ENCODE results near the gene DISC1.
A peak's percentile ranks its signal among the peaks of the same experiment; 100 is the strongest.
"Not testable (repeated sequence)": the region's sequence is repeated elsewhere in the genome, so short reads cannot be mapped to it uniquely, and the experiment has no call there.

The DISC1 gene

DNA sequence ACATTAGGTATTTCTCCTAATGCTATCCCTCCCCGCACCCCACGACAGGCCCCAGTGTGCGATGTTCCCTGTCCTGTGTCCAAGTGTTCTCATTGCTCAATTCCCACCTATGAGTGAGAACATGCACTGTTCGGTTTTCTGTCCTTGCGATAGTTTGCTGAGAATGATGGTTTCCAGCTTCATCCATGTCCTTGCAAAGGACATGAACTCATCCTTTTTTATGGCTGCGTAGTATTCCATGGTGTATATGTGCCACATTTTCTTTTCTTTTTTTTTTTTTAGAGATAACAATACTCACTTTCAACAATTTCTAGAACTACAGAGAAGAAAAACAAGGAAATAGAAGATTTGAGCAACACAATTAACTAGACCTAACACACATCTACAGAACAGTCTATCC lies 19.0 kb downstream of the DISC1 start:
- H3K9me3 ChIP-seq (ENCODE audit: control insufficient read depth in 2 of 2, low read length in 2 of 2); H3K27me3 ChIP-seq (ENCODE audit: control insufficient read depth in 2 of 2, insufficient read depth in 2 of 2, low read length in 2 of 2); H3K4me1 ChIP-seq (ENCODE audit: control insufficient read depth in 2 of 2, insufficient read depth in 2 of 2, low read length in 2 of 2); H3K4me3 ChIP-seq (ENCODE audit: low read length in 2 of 2); H3K9ac ChIP-seq (ENCODE audit: low read depth in 1 of 2, low read length in 2 of 2); H3K36me3 ChIP-seq (ENCODE audit: control insufficient read depth in 2 of 2, insufficient read depth in 2 of 2, low read length in 2 of 2); H3K27ac ChIP-seq (ENCODE audit: low read depth in 2 of 2, low read length in 2 of 2): not testable (repeated sequence)

DNA sequence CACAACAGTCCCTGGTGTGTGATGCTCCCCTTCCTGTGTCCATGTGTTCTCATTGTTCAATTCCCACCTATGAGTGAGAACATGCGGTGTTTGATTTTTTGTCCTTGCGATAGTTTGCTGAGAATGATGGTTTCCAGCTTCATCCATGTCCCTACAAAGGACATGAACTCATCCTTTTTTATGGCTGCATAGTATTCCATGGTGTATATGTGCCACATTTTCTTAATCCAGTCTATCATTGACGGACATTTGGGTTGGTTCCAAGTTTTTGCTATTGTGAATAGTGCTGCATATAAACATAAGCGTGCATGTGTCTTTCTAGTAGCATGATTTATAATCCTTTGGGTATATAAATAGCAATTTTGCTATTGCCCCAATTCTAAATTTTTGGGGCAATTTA lies 19.6 kb downstream of the DISC1 start:
- H3K4me1 ChIP-seq (ENCODE audit: control insufficient read depth in 2 of 2, insufficient read depth in 2 of 2, low read length in 2 of 2); H3K27me3 ChIP-seq (ENCODE audit: control insufficient read depth in 2 of 2, insufficient read depth in 2 of 2, low read length in 2 of 2); H3K27ac ChIP-seq (ENCODE audit: low read depth in 2 of 2, low read length in 2 of 2); H3K4me3 ChIP-seq (ENCODE audit: low read length in 2 of 2); H3K9me3 ChIP-seq (ENCODE audit: control insufficient read depth in 2 of 2, low read length in 2 of 2); H3K9ac ChIP-seq (ENCODE audit: low read depth in 1 of 2, low read length in 2 of 2); H3K36me3 ChIP-seq (ENCODE audit: control insufficient read depth in 2 of 2, insufficient read depth in 2 of 2, low read length in 2 of 2): not testable (repeated sequence)

DNA sequence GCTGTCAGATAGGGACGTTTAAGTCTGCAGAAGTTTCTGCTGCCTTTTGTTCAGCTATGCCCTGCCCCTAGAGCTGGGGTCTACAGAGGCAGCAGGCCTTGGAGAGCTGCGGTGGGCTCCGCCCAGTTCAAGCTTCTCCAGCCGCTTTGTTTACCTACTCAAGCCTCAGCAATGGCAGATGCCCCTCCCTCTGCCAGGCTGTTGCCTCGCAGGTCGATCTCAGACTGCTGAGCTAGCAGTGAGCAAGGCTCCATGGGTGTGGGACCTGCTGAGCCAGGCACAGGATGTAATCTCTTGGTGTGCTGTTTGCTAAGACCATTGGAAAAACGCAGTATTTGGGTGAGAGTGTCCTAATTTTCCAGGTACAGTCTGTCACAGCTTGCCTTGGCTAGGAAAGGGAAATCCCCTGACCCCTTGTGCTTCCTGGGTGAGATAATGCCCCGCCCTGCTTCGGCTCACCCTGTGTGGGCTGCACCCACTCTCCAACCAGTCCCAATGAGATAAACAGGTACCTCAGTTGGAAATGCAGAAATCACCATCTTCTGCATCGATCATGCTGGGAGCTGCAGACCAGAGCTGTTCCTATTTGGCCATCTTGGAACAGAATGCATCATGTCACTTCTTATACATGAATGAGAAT lies 25.2 kb downstream of the DISC1 start:
- not testable (repeated sequence) for H3K36me3 ChIP-seq (ENCODE audit: control insufficient read depth in 2 of 2, insufficient read depth in 2 of 2, low read length in 2 of 2); H3K4me3 ChIP-seq (ENCODE audit: low read length in 2 of 2); H3K9me3 ChIP-seq (ENCODE audit: control insufficient read depth in 2 of 2, low read length in 2 of 2); H3K27ac ChIP-seq (ENCODE audit: low read depth in 2 of 2, low read length in 2 of 2); H3K27me3 ChIP-seq (ENCODE audit: control insufficient read depth in 2 of 2, insufficient read depth in 2 of 2, low read length in 2 of 2); H3K4me1 ChIP-seq (ENCODE audit: control insufficient read depth in 2 of 2, insufficient read depth in 2 of 2, low read length in 2 of 2); H3K9ac ChIP-seq (ENCODE audit: low read depth in 1 of 2, low read length in 2 of 2)

DNA sequence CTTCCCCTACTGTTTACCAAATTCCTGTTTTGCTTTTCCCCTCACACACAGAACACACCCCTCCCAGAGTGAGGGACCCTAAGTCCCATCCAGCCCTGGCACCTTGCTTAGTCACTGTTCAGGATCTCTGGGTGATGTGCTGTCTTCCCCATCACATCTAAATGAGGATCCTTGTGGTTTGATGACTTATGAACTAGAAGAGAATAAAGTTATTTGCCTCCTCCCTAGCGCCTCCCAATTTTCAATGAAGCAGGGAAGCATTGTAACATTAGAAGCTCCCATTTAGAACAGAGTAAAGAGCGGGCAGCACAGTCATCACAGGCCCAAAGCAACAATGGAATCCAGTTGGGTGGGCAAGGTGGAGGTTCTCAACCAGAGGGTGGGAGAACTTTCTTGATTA lies 27.0 kb downstream of the DISC1 start:
- no peak overlapping the region for H3K9ac ChIP-seq (ENCODE audit: low read depth in 1 of 2, low read length in 2 of 2)
- no peaks in the 10 kb centered on the region for H3K27me3 ChIP-seq (ENCODE audit: control insufficient read depth in 2 of 2, insufficient read depth in 2 of 2, low read length in 2 of 2)
- H3K36me3 ChIP-seq (ENCODE audit: control insufficient read depth in 2 of 2, insufficient read depth in 2 of 2, low read length in 2 of 2) = no peaks in the 10 kb centered on the region
- no peaks in the 10 kb centered on the region for H3K4me1 ChIP-seq (ENCODE audit: control insufficient read depth in 2 of 2, insufficient read depth in 2 of 2, low read length in 2 of 2)
- H3K9me3 ChIP-seq (ENCODE audit: control insufficient read depth in 2 of 2, low read length in 2 of 2) = no peaks in the 10 kb centered on the region
- H3K27ac ChIP-seq (ENCODE audit: low read depth in 2 of 2, low read length in 2 of 2) = no peak overlapping the region
- H3K4me3 ChIP-seq (ENCODE audit: low read length in 2 of 2) = no peak overlapping the region

DNA sequence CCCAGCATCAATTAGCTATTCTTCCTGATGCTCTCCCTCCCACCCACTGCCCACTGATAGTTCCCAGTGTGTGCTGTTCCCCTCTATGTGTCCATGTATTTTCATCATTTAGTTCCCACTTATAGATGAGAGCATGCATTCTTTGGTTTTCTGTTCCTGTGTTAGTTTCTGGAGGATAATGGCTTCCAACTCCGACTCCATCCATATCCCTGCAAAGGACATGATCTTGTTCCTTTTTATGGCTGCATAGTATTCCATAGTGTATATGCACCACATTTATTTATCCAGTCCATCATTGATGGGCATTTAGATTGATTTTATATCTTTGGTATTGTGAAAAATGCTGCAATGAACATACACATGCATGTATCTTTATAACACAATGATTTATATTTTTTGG lies 30.2 kb downstream of the DISC1 start:
- Histone ChIP-seq H3K27me3 (ENCODE audit: control insufficient read depth in 2 of 2, insufficient read depth in 2 of 2, low read length in 2 of 2) (no peaks in the 10 kb centered on the region), H3K4me3 (ENCODE audit: low read length in 2 of 2) (no peak overlapping the region), H3K9ac (ENCODE audit: low read depth in 1 of 2, low read length in 2 of 2) (peak overlapping the region in 1 of 2 donors; percentile 24), H3K36me3 (ENCODE audit: control insufficient read depth in 2 of 2, insufficient read depth in 2 of 2, low read length in 2 of 2) (no peaks in the 10 kb centered on the region), H3K9me3 (ENCODE audit: control insufficient read depth in 2 of 2, low read length in 2 of 2) (no peaks in the 10 kb centered on the region), H3K4me1 (ENCODE audit: control insufficient read depth in 2 of 2, insufficient read depth in 2 of 2, low read length in 2 of 2) (no peaks in the 10 kb centered on the region), H3K27ac (ENCODE audit: low read depth in 2 of 2, low read length in 2 of 2) (no peak overlapping the region)

DNA sequence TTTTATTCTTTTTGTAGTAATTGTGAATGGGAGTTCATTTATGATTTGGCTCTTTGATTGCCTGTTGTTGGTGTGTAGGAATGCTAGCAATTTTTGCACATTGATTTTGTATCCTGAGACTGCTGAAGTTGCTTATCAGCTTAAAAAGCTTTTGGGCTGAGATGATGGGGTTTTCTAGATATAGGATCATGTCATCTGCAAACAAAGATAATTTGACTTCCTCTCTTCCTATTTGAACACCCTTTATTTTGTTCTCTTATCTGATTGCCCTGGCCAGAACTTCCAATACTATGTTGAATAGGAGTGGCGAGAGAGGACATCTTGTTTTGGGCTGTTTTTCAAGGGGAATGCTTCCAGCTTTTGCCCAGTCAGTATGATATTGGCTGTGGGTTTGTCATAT lies 31.6 kb downstream of the DISC1 start:
- not testable (repeated sequence) for H3K4me1 ChIP-seq (ENCODE audit: control insufficient read depth in 2 of 2, insufficient read depth in 2 of 2, low read length in 2 of 2); H3K9me3 ChIP-seq (ENCODE audit: control insufficient read depth in 2 of 2, low read length in 2 of 2); H3K9ac ChIP-seq (ENCODE audit: low read depth in 1 of 2, low read length in 2 of 2); H3K4me3 ChIP-seq (ENCODE audit: low read length in 2 of 2); H3K36me3 ChIP-seq (ENCODE audit: control insufficient read depth in 2 of 2, insufficient read depth in 2 of 2, low read length in 2 of 2); H3K27ac ChIP-seq (ENCODE audit: low read depth in 2 of 2, low read length in 2 of 2); H3K27me3 ChIP-seq (ENCODE audit: control insufficient read depth in 2 of 2, insufficient read depth in 2 of 2, low read length in 2 of 2)

GRCh38 chr1:231660198-231660597 lies 33.6 kb downstream of the DISC1 start:
- Histone ChIP-seq H3K27me3 (ENCODE audit: control insufficient read depth in 2 of 2, insufficient read depth in 2 of 2, low read length in 2 of 2) (no peaks in the 10 kb centered on the region), H3K9ac (ENCODE audit: low read depth in 1 of 2, low read length in 2 of 2) (no peak overlapping the region), H3K4me3 (ENCODE audit: low read length in 2 of 2) (no peak overlapping the region), H3K9me3 (ENCODE audit: control insufficient read depth in 2 of 2, low read length in 2 of 2) (peaks cover 0 to 3% of the 10 kb centered on the region in 2 donors), H3K36me3 (ENCODE audit: control insufficient read depth in 2 of 2, insufficient read depth in 2 of 2, low read length in 2 of 2) (no peaks in the 10 kb centered on the region), H3K4me1 (ENCODE audit: control insufficient read depth in 2 of 2, insufficient read depth in 2 of 2, low read length in 2 of 2) (peaks cover 0 to 2% of the 10 kb centered on the region in 2 donors), H3K27ac (ENCODE audit: low read depth in 2 of 2, low read length in 2 of 2) (no peak overlapping the region)

DNA sequence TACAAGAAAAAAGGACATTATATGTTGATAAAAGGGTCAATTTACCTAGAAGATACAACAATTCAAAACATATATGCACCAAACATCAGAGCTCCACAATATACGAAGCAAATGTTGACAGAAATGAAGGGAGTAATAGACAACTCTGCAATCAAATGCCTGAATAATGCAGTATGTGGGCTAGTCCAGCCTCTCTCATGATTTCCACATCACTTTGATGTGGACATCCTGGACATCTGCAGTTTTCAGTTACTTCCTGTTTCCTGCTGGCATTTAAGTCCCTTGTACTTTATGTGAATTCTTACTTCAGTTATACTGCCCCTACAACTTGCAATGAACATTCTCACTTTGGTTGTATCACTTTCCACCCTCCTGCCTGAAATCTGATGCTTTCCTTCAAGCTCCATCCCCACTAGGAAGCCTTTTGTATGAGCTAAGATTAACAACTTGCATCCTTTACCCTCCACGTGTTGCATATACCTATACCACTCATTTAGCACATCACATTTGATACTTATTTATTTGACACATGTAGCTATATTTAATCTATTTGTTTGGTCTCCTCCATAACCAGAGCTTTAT lies 36.7 kb downstream of the DISC1 start:
- peaks cover 0 to 2% of the 10 kb centered on the region in 2 donors for H3K4me1 ChIP-seq (ENCODE audit: control insufficient read depth in 2 of 2, insufficient read depth in 2 of 2, low read length in 2 of 2)
- peaks cover 0 to 3% of the 10 kb centered on the region in 2 donors for H3K9me3 ChIP-seq (ENCODE audit: control insufficient read depth in 2 of 2, low read length in 2 of 2)
- no peak overlapping the region for H3K27ac ChIP-seq (ENCODE audit: low read depth in 2 of 2, low read length in 2 of 2)
- H3K4me3 ChIP-seq (ENCODE audit: low read length in 2 of 2) = no peak overlapping the region
- no peak overlapping the region for H3K9ac ChIP-seq (ENCODE audit: low read depth in 1 of 2, low read length in 2 of 2)
- H3K36me3 ChIP-seq (ENCODE audit: control insufficient read depth in 2 of 2, insufficient read depth in 2 of 2, low read length in 2 of 2) = no peaks in the 10 kb centered on the region
- no peaks in the 10 kb centered on the region for H3K27me3 ChIP-seq (ENCODE audit: control insufficient read depth in 2 of 2, insufficient read depth in 2 of 2, low read length in 2 of 2)

DNA sequence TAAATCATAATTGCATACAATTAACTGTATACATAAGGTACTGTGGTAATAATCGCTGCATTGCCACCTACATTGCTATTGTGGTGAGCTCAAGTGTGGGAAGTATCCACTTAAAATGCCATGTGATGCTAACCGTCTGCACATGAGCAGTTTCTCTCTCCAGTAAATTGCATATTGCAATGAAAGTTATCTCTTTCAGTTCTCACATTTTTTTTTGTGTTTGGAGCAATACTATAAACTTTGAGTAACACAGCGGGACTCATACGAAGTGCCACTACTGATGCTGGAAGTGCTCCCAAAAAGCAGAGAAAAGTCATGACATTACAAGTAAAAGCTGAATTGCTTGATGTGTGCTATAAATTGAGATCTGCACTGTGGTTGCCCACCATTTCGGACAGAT lies 38.5 kb downstream of the DISC1 start:
- Histone ChIP-seq H3K27ac (ENCODE audit: low read depth in 2 of 2, low read length in 2 of 2) (no peak overlapping the region), H3K4me1 (ENCODE audit: control insufficient read depth in 2 of 2, insufficient read depth in 2 of 2, low read length in 2 of 2) (peaks cover 0 to 2% of the 10 kb centered on the region in 2 donors), H3K9ac (ENCODE audit: low read depth in 1 of 2, low read length in 2 of 2) (no peak overlapping the region), H3K36me3 (ENCODE audit: control insufficient read depth in 2 of 2, insufficient read depth in 2 of 2, low read length in 2 of 2) (no peaks in the 10 kb centered on the region), H3K27me3 (ENCODE audit: control insufficient read depth in 2 of 2, insufficient read depth in 2 of 2, low read length in 2 of 2) (no peaks in the 10 kb centered on the region), H3K9me3 (ENCODE audit: control insufficient read depth in 2 of 2, low read length in 2 of 2) (peaks cover 0 to 3% of the 10 kb centered on the region in 2 donors), H3K4me3 (ENCODE audit: low read length in 2 of 2) (no peak overlapping the region)

DNA sequence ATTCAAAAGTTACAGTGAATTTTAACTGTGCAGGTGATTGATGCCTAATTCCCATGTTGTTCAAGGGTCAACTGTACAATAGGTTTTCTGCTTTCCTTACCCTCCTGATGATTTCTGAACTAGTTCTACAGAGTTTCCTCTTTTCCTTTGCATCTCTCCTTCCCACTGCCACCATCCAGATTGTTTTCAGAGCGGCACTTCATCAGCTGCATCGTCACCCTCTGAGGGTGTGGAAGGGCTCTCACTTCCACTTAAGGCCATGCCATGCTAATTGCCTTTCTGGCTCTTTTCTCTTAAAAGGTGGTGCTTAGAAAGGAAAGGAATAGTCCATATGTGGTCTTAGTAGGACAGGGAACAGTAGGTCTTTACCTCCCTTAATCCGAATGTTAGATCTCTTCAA lies 39.1 kb downstream of the DISC1 start:
- Histone ChIP-seq H3K27me3 (ENCODE audit: control insufficient read depth in 2 of 2, insufficient read depth in 2 of 2, low read length in 2 of 2) (no peaks in the 10 kb centered on the region), H3K9ac (ENCODE audit: low read depth in 1 of 2, low read length in 2 of 2) (no peak overlapping the region), H3K9me3 (ENCODE audit: control insufficient read depth in 2 of 2, low read length in 2 of 2) (peaks cover 0 to 3% of the 10 kb centered on the region in 2 donors)

More for the DNA sequence above, 39.1 kb downstream of the DISC1 start:
- Histone ChIP-seq H3K36me3 (ENCODE audit: control insufficient read depth in 2 of 2, insufficient read depth in 2 of 2, low read length in 2 of 2) (no peaks in the 10 kb centered on the region), H3K27ac (ENCODE audit: low read depth in 2 of 2, low read length in 2 of 2) (no peak overlapping the region), H3K4me3 (ENCODE audit: low read length in 2 of 2) (no peak overlapping the region), H3K4me1 (ENCODE audit: control insufficient read depth in 2 of 2, insufficient read depth in 2 of 2, low read length in 2 of 2) (peaks cover 0 to 2% of the 10 kb centered on the region in 2 donors)
